Measurements from ENCODE around the gene CYP19A1. TPM values are rescaled to one million over a fixed set of nuclear protein-coding genes. Genes with fewer than 3 reads are reported as not detected.

CYP19A1 gene
- total RNA-seq, result 0.09 and 0.35 TPM in 2 replicates

DNA sequence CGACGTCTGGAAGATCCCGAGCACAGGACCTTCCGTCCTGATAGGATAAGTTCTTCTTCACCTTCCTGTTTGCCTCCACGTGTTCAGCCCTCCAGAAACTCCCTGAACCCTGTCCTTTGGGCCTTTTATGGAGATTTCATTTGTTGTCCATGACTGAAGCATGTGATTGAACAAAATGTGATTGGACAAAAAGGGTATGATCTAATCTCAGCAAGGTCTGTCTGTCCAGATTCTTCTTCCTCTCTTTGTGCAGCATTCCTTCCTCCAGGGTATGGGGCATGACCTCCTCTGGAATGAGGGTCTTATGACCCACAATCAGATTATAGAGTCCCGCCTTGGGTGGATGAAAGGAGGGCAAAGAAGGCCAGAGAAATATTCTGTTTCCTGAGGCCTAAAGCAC is at the start of gene CYP19A1:
TSS of gene CYP19A1 (minus strand) at position 101 of the 400 bp plus-strand sequence. CDS start 95,684 bp downstream, outside the sequence.
- H3K27ac Mint-ChIP-seq, result no peak within 1 kb of the TSS
- H3K27me3 Mint-ChIP-seq, result peaks cover 20% of the 10 kb centered on the region
- H3K36me3 Mint-ChIP-seq (ENCODE audit: low read depth), result no peaks in the 10 kb centered on the region
- no peak for DNase-seq
- H3K9me3 Mint-ChIP-seq, result no peaks in the 10 kb centered on the region
- no peaks in the 10 kb centered on the region for H3K4me1 Mint-ChIP-seq
- no peak within 1 kb of the TSS for H3K4me3 Mint-ChIP-seq
- intact Hi-C loops (cut with micrococcal nuclease), result no loop called here

GRCh38 chr15:51387699-51388041 is 49.3 kb upstream of the CYP19A1 start:
- Mint-ChIP-seq H3K27ac (no peak overlapping the region), H3K27me3 (peaks cover 3% of the 10 kb centered on the region), H3K4me1 (peaks cover 4% of the 10 kb centered on the region), H3K36me3 (ENCODE audit: low read depth) (no peaks in the 10 kb centered on the region), H3K9me3 (no peaks in the 10 kb centered on the region), H3K4me3 (no peak overlapping the region)
- intact Hi-C loops (cut with micrococcal nuclease), result no loop called here
- DNase-seq, result no peak

- Mint-ChIP-seq H3K4me3 (no peak overlapping the region), H3K36me3 (ENCODE audit: low read depth) (no peaks in the 10 kb centered on the region), H3K9me3 (no peaks in the 10 kb centered on the region), H3K27ac (no peak overlapping the region), H3K4me1 (peaks cover 4% of the 10 kb centered on the region), H3K27me3 (peaks cover 3% of the 10 kb centered on the region)
- no peak for DNase-seq
- intact Hi-C loops (cut with micrococcal nuclease), result no loop called here
Observed at GRCh38 chr15:51386960-51387698, 48.7 kb upstream of the CYP19A1 start.

- Mint-ChIP-seq H3K36me3 (ENCODE audit: low read depth) (no peaks in the 10 kb centered on the region), H3K27ac (no peak overlapping the region), H3K27me3 (peaks cover 6% of the 10 kb centered on the region), H3K9me3 (no peaks in the 10 kb centered on the region), H3K4me3 (no peak overlapping the region), H3K4me1 (peaks cover 4% of the 10 kb centered on the region)
- DNase-seq, result no peak
- intact Hi-C loops (cut with micrococcal nuclease), result no loop called here
Observed at GRCh38 chr15:51386486-51386885, 48.1 kb upstream of the CYP19A1 start.

DNA sequence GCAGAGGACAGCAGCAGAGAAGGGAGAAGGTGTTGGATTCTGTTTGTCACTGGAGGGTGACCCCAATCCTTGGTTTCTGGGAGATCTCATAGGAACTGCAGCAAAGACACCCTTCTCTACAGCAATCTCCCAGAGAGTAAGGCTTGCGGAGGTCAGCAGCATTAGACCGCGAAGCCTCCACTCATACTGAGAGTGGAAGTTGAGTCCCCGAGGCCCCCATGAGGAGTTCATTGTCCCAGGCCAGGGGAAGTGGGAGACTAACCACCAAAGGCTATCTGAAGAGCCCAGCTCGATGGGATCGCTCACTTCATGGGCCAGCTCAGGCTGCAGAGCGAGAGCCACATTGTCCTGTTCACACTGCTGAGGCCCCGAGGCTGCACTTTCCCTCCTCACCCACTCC is 47.6 kb upstream of the CYP19A1 start:
- Mint-ChIP-seq H3K4me1 (peaks cover 4% of the 10 kb centered on the region), H3K4me3 (no peak overlapping the region), H3K27ac (no peak overlapping the region), H3K9me3 (no peaks in the 10 kb centered on the region), H3K27me3 (peaks cover 6% of the 10 kb centered on the region), H3K36me3 (ENCODE audit: low read depth) (no peaks in the 10 kb centered on the region)
- DNase-seq, result no peak
- intact Hi-C loops (cut with micrococcal nuclease), result no loop called here

DNA sequence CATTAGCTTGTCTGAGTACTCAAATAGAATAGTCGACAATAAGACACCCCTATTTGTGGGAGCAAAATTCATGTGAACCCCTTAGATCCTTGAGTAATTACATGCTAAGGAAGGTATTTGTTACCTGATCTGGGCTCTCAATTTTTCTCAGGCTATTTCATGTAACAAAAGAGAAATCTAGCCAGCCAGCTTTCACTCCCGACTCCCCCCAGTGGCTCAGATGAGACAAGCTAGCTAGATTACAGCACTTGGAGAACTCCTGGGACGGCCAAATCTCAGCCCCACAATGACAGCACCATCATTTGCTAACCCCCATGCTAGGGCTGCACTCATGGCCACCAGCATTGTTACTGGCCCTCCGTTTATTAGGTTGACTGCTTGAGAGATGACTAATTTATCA is 44.4 kb upstream of the CYP19A1 start:
- Mint-ChIP-seq H3K27me3 (peaks cover 6% of the 10 kb centered on the region), H3K9me3 (no peaks in the 10 kb centered on the region), H3K4me1 (no peaks in the 10 kb centered on the region), H3K36me3 (ENCODE audit: low read depth) (no peaks in the 10 kb centered on the region), H3K27ac (no peak overlapping the region), H3K4me3 (no peak overlapping the region)
- DNase-seq, result no peak
- intact Hi-C loops (cut with micrococcal nuclease), result loop anchor here (5.0 kb wide), 1 partner anchor 100 kb away; no protein-coding TSS in a partner anchor

DNA sequence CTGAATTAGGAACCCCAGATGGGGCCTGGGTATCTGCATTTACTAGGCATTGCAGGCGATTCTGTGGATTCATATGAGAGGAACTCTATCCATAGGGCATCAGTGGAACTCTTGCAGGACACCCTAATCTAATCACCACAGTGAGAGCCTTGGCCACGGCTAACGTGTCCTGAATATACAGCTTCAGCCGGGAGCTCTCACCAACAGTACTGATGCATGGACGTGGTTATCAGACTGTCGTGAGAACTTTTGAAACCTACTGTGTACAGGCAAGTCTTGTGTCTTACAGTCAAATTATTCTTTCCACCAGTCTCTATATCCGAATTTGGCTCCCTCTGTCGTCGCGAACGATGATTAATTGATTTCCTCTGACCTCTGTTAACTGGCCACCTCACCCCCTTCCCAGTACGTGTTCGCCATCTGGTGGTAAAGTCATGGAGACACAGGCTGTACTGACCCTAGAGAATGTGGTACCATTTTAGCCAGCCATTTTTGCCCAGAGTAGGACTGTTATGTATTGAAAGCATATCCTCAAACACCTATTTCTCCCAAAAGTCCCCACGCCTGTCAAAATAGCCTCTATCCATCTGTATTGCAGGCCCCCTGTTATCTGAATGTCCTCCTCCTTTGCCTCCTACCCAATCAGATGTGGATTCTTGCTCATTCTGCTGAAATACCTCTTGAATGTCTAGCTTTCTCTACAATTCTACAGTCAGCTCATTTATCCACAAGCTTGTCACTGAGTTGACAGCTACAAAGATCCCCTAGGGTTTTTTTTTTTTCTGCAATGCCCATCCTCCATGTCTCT is 42.8 kb upstream of the CYP19A1 start:
- Mint-ChIP-seq H3K27me3 (peaks cover 6% of the 10 kb centered on the region), H3K9me3 (no peaks in the 10 kb centered on the region), H3K36me3 (ENCODE audit: low read depth) (no peaks in the 10 kb centered on the region), H3K27ac (no peak overlapping the region), H3K4me3 (no peak overlapping the region), H3K4me1 (no peaks in the 10 kb centered on the region)
- intact Hi-C loops (cut with micrococcal nuclease), result loop anchor here (5.0 kb wide), 1 partner anchor 99 kb away; no protein-coding TSS in a partner anchor
- peak; percentile 75 for DNase-seq

- H3K27ac Mint-ChIP-seq, result no peak overlapping the region
- H3K4me1 Mint-ChIP-seq, result no peaks in the 10 kb centered on the region
- no peak overlapping the region for H3K4me3 Mint-ChIP-seq
- no peak for DNase-seq
- H3K9me3 Mint-ChIP-seq, result no peaks in the 10 kb centered on the region
- intact Hi-C loops (cut with micrococcal nuclease), result no loop called here
- H3K36me3 Mint-ChIP-seq (ENCODE audit: low read depth), result no peaks in the 10 kb centered on the region
- peaks cover 6% of the 10 kb centered on the region for H3K27me3 Mint-ChIP-seq
Observed at GRCh38 chr15:51379390-51379789, 41.0 kb upstream of the CYP19A1 start.

DNA sequence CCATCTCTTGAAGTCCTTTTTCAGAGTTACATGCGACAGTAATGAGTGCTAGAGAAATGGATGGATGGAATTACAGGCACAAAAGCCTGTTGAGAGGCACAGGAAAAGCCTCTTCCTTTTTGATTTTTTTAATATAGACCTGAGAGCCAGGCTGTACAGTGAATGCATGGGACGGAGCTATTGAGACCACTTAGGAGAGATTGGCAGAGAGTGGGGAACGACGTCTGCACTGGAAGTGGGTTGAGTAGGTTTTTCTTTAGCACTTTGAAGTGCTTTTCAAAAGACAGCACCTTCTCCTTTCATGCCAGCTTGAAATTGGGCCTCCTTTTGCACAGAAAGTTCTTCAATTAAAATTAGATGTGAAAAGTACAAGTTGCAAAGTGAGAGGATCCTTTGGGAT is 40.0 kb upstream of the CYP19A1 start:
- Mint-ChIP-seq H3K4me3 (no peak overlapping the region), H3K27ac (no peak overlapping the region), H3K36me3 (ENCODE audit: low read depth) (no peaks in the 10 kb centered on the region), H3K27me3 (peaks cover 6% of the 10 kb centered on the region), H3K9me3 (no peaks in the 10 kb centered on the region), H3K4me1 (no peaks in the 10 kb centered on the region)
- intact Hi-C loops (cut with micrococcal nuclease), result no loop called here
- no peak for DNase-seq

- H3K4me1 Mint-ChIP-seq, result no peaks in the 10 kb centered on the region
- intact Hi-C loops (cut with micrococcal nuclease), result no loop called here
- H3K27me3 Mint-ChIP-seq, result peaks cover 4% of the 10 kb centered on the region
- no peak overlapping the region for H3K4me3 Mint-ChIP-seq
- DNase-seq, result no peak
- no peaks in the 10 kb centered on the region for H3K36me3 Mint-ChIP-seq (ENCODE audit: low read depth)
- no peaks in the 10 kb centered on the region for H3K9me3 Mint-ChIP-seq
- no peak overlapping the region for H3K27ac Mint-ChIP-seq
Observed at GRCh38 chr15:51377038-51377786, 38.8 kb upstream of the CYP19A1 start.

DNA sequence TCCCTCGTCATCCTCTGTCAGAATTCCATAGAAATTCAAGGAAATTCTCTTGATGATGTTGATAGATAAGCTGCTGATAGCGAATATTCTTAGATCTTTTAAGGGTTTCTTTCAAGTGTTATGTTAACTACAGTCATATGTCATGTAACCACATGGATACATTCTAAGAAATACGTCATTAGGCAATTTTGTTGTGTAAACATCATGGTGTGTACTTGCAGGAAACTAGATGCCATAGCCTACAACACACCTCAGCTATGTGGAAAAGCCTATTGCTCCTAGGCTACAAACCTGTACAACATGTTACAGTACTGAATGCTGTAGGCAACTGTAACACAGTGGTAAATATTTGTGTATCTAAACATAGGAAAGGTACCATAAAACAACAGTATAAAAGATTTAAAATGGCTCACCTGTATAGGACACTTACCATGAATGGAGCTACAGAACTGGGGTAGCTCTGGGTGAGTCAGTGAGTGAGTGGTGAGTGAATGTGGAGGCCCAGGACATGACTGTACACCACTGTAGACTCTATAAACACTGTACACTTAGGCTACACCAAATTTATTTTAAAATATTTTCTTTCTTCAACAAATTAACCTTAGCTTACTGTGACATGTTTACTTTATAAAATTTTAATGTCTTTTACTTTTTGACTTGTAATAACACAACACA is 37.7 kb upstream of the CYP19A1 start:
- no peak for DNase-seq
- Mint-ChIP-seq H3K27ac (no peak overlapping the region), H3K27me3 (no peaks in the 10 kb centered on the region), H3K4me3 (no peak overlapping the region), H3K9me3 (no peaks in the 10 kb centered on the region), H3K4me1 (no peaks in the 10 kb centered on the region), H3K36me3 (ENCODE audit: low read depth) (no peaks in the 10 kb centered on the region)
- intact Hi-C loops (cut with micrococcal nuclease), result no loop called here

DNA sequence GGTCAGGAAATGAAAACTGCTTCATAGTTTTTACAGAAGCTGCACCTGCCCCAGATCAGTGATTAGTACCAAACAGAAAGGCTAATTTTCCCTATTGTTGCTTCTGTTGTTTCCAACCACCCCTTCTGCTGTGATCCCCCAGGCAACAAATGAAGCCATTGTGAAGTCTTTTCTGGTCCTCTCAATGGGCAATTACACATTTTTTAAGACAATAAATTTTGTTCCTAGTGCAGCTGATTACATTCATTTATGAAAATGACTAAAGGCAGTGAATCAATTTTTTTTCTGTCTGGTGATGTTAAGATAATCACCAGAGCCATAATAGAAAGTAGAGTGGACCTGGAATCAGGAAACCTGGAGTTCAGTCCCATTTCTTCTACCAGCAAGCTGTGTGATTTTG is 35.7 kb upstream of the CYP19A1 start:
- no peak for DNase-seq
- intact Hi-C loops (cut with micrococcal nuclease), result no loop called here
- Mint-ChIP-seq H3K27ac (no peak overlapping the region), H3K4me1 (no peaks in the 10 kb centered on the region), H3K36me3 (ENCODE audit: low read depth) (no peaks in the 10 kb centered on the region), H3K9me3 (no peaks in the 10 kb centered on the region), H3K4me3 (no peak overlapping the region), H3K27me3 (no peaks in the 10 kb centered on the region)

DNA sequence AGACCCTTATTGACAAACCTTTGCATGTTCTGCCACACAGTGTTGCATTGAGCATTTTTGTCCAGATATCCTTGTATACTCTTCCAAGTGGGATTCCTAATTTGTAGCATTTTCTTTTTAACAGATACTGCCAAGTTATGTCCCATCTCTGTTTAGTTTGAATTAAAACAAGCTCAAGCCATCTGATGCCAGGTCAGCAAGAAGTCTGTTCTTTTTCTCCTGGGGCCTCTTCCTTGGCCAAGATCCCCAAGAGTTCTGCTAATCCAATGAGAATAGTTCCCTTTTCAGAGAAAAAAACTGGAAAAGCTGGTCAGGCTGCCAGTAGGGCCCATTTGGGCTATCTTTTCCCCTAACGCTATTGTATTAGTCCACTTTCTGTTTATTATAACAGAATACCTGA is 32.9 kb upstream of the CYP19A1 start:
- Mint-ChIP-seq H3K9me3 (no peaks in the 10 kb centered on the region), H3K4me1 (no peaks in the 10 kb centered on the region), H3K36me3 (ENCODE audit: low read depth) (no peaks in the 10 kb centered on the region), H3K4me3 (no peak overlapping the region), H3K27ac (no peak overlapping the region), H3K27me3 (no peaks in the 10 kb centered on the region)
- DNase-seq, result no peak
- intact Hi-C loops (cut with micrococcal nuclease), result no loop called here

DNA sequence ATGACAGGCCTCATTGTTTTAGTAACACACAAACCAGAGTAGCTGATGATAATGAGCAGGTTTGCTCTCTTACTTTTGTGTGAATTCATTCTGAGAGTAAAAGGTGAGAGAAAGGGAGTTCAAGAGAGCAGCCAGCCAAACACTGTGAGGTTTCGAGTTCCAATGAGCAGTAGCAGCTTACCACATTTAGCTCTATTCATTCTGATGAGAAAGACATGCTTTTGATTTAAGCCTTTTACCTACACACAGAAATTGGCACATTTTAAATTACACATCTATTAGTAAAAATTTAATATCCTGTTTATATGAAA is 31.0 kb upstream of the CYP19A1 start:
- H3K4me1 Mint-ChIP-seq, result no peaks in the 10 kb centered on the region
- no peak for DNase-seq
- H3K4me3 Mint-ChIP-seq, result no peak overlapping the region
- H3K27me3 Mint-ChIP-seq, result peaks cover 3% of the 10 kb centered on the region
- intact Hi-C loops (cut with micrococcal nuclease), result no loop called here
- no peaks in the 10 kb centered on the region for H3K9me3 Mint-ChIP-seq
- no peaks in the 10 kb centered on the region for H3K36me3 Mint-ChIP-seq (ENCODE audit: low read depth)
- no peak overlapping the region for H3K27ac Mint-ChIP-seq
